Panc1 (cell line): ENCODE measurements around the gene STK31. TPM values are rescaled to one million over a fixed set of nuclear protein-coding genes. Genes with fewer than 3 reads are reported as not detected.
A peak's percentile ranks its signal among the peaks of the same experiment; 100 is the strongest.

Experiments
- ATAC-seq: fragments of 200-7000 bp; cut with Tn5 transposase; 2 replicates; pipeline ENCODE4 v1.9.1; 2020; ENCODE audit warnings: mild to moderate bottlenecking, moderate library complexity
- BruUV-seq: library from RNA; stranded (reverse); fragments of 400-500 nt; replicated peaks from 2 replicates; lab custom pipeline; 2021; lab: Mats Ljungman, UMichigan
- CTCF ChIA-PET: fragments of 300-600 bp; sonication (Branson Sonifier 250); formaldehyde crosslinking; loops from one replicate; lab custom pipeline; 2022; ENCODE audit warnings: antibody characterized with exemption; lab: Charles Lee
- POLR2A ChIA-PET: fragments of 300-600 bp; sonication (Branson Sonifier 250); formaldehyde crosslinking; loops from one replicate; lab custom pipeline; 2022; ENCODE audit warnings: antibody characterized with exemption; lab: Charles Lee
- DNase-seq: peaks from one replicate; pipeline ENCODE4 v3.0.0-alpha.2; 2010; ENCODE audit warnings: low read depth, low spot score
- H3K27ac ChIP-seq: 2 replicates; pipeline ENCODE4 v1.5.1; 2011; ENCODE audit warnings: mild to moderate bottlenecking, low read length, inconsistent platforms
- H3K27me3 ChIP-seq: fragments of 200-500 bp; sonication (Bioruptor generic); 2 replicates; pipeline ENCODE4 v1.6.0; 2014; ENCODE audit warnings: low read length, inconsistent platforms; ENCODE audit not compliant: control insufficient read depth, insufficient read depth
- H3K36me3 ChIP-seq: fragments of 200-500 bp; sonication (Bioruptor generic); 2 replicates; pipeline ENCODE4 v1.5.1; 2014; ENCODE audit warnings: inconsistent platforms, mild to moderate bottlenecking, low read length, moderate library complexity; ENCODE audit not compliant: control insufficient read depth, insufficient read depth
- H3K4me1 ChIP-seq: 2 replicates; pipeline ENCODE4 v1.5.1; 2011; ENCODE audit warnings: inconsistent platforms, mild to moderate bottlenecking, low read length, moderate library complexity; ENCODE audit not compliant: control insufficient read depth, insufficient read depth
- H3K4me3 ChIP-seq, 2 experiments: 2 replicates each; pipeline ENCODE4 v1.5.1; 2011 to 2012; ENCODE audit warnings: low read depth in 2 of 2, low read length in 2 of 2, mild to moderate bottlenecking in 2 of 2, inconsistent platforms in 1 of 2, moderate library complexity in 1 of 2
- H3K9me3 ChIP-seq: fragments of 200-500 bp; sonication (Bioruptor generic); 2 replicates; pipeline ENCODE4 v1.5.1; 2014; ENCODE audit warnings: low read depth, mild to moderate bottlenecking, inconsistent platforms, low read length, moderate library complexity; ENCODE audit not compliant: control insufficient read depth, insufficient read depth
- CTCF ChIP-seq: fragments of 450-650 bp; IDR thresholded peaks from 2 replicates; pipeline ENCODE4 v1.5.1; 2017; ENCODE audit warnings: mild to moderate bottlenecking
- POLR2AphosphoS5 ChIP-seq: IDR thresholded peaks from 2 replicates; pipeline ENCODE4 v1.6.1; 2012; ENCODE audit warnings: mild to moderate bottlenecking, low read depth, low read length, moderate library complexity
- REST ChIP-seq, 2 experiments: IDR thresholded peaks; 2 replicates each; pipeline ENCODE4 v1.6.1; 2011 to 2012; ENCODE audit warnings: low read depth in 2 of 2, control low read depth in 1 of 2, low read length in 1 of 2, mild to moderate bottlenecking in 1 of 2, moderate library complexity in 1 of 2; ENCODE audit not compliant: insufficient read depth in 1 of 2
- SIN3A ChIP-seq: IDR thresholded peaks from 2 replicates; pipeline ENCODE4 v1.6.1; 2012; ENCODE audit warnings: low read depth, mild to moderate bottlenecking, low read length, moderate library complexity, borderline replicate concordance; ENCODE audit not compliant: insufficient read depth
- TCF7L2 ChIP-seq: IDR thresholded peaks from 2 replicates; pipeline ENCODE4 v1.6.1; 2011; ENCODE audit warnings: mild to moderate bottlenecking, low read depth, low read length, inconsistent platforms
- in situ Hi-C: cut with HindIII; loops from 2 replicates; pipeline ENCODE4 v1.10.0; 2016; ENCODE audit warnings: low sequenced_read_pairs, low pct_unique_long_range_greater_than_20kb
- intact Hi-C: fragments of 100-400 bp; cut with micrococcal nuclease; formaldehyde crosslinking; loops from one replicate; pipeline ENCODE4 v1.10.0; 2022; ENCODE audit not compliant: unreplicated experiment
- total RNA-seq: library from RNA; stranded (reverse); gene quantifications from one replicate; pipeline ENCODE4 v1.2.1, GENCODE V29; 2021; ENCODE audit not compliant: unreplicated experiment

STK31 gene
- total RNA-seq, 1 experiment from 2014 or later = 1.0 TPM

GRCh38 chr7:23714579-23714978 is 4.6 kb downstream of the STK31 start:
- Histone ChIP-seq H3K4me3 (no peak overlapping the region), H3K4me1 (peaks cover 25% of the 10 kb centered on the region), H3K27me3 (no peaks in the 10 kb centered on the region), H3K9me3 (no peaks in the 10 kb centered on the region), H3K27ac (peak overlapping the region; percentile 10; the same call in 1 of the 2 replicates), H3K36me3 (no peaks in the 10 kb centered on the region)
- DNase-seq = no peak
- no TSS peak for BruUV-seq
- ChIA-PET POLR2A (no interaction called here), CTCF (interaction anchor here (0.8 kb wide), 1 partner anchor 143 kb away, joined by 3 read pairs; no protein-coding TSS in a partner anchor)
- no peak for ATAC-seq
- intact Hi-C loops = loop anchor here (10.0 kb wide), 1 partner anchor 440 kb away; no protein-coding TSS in a partner anchor
- TF ChIP-seq SIN3A (no peak), CTCF (no peak), TCF7L2 (no peak), POLR2AphosphoS5 (no peak), REST (IDR thresholded peaks at IDR 0.05; ENCODE audit: insufficient read depth in 1 of 2, low read depth in 2 of 2, low read length in 1 of 2) (no peak)
- in situ Hi-C loops = no loop called here

DNA sequence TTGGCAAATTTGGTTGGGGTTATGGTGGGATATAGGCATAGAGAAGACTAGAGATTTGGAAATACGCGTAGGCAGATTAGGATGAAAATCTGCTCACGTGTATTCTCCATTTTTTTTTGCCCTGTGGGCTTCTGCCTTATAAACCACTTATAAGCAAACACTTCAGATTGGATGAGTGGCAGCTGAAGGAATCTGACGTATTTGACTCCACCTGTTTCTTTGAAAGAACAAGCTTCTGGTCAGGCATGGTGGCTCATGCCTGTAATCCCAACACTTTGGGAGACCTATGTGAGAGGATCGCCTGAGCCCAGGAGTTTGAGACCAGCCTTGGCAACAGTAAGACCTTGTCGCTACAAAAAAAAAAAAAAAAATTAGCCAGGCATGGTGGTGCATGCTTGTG is 5.1 kb downstream of the STK31 start:
- in situ Hi-C loops (no loop called here), intact Hi-C loops (loop anchor here (10.0 kb wide), 1 partner anchor 440 kb away; no protein-coding TSS in a partner anchor)
- no TSS peak for BruUV-seq
- Histone ChIP-seq H3K9me3 (no peaks in the 10 kb centered on the region), H3K27ac (peak overlapping the region; percentile 10; the same call in 1 of the 2 replicates), H3K4me1 (peaks cover 29% of the 10 kb centered on the region), H3K36me3 (no peaks in the 10 kb centered on the region), H3K4me3 (no peak overlapping the region), H3K27me3 (no peaks in the 10 kb centered on the region)
- DNase-seq = no peak
- ChIA-PET CTCF (interaction anchor here (0.8 kb wide), 2 partner anchors 144 to 168 kb away, joined by 3 to 5 read pairs; no protein-coding TSS in a partner anchor), POLR2A (interaction anchor here (0.7 kb wide), 1 partner anchor 150 kb away, joined by 3 read pairs; no protein-coding TSS in a partner anchor)
- no peak for ATAC-seq
- TF ChIP-seq POLR2AphosphoS5 (no peak), TCF7L2 (no peak), SIN3A (no peak), REST (IDR thresholded peaks at IDR 0.05; ENCODE audit: insufficient read depth in 1 of 2, low read depth in 2 of 2, low read length in 1 of 2) (no peak), CTCF (no peak)
